Ascending aorta (tissue), 2 donors: ENCODE results near the gene SLC2A1. TPM values are rescaled to one million over a fixed set of nuclear protein-coding genes. Genes with fewer than 3 reads are reported as not detected.
A peak's percentile ranks its signal among the peaks of the same experiment; 100 is the strongest.

ENCODE experiments used
- DNase-seq, 2 donors: peaks; one replicate each; pipeline ENCODE4 v3.0.0-alpha.2; 2019; ENCODE audit warnings: low spot score in 2 of 2
- H3K27ac ChIP-seq, 2 donors: fragments of 200-600 bp; sonication (generic); one replicate each; pipeline ENCODE4 v1.5.1; 2016 to 2017; ENCODE audit warnings: mild to moderate bottlenecking in 1 of 2
- H3K27me3 ChIP-seq: fragments of 200-600 bp; sonication (generic); one replicate; pipeline ENCODE4 v1.5.1; 2017
- H3K36me3 ChIP-seq, 2 donors: fragments of 200-600 bp; sonication (generic); one replicate each; pipeline ENCODE4 v1.5.1; 2016
- H3K4me1 ChIP-seq, 2 donors: fragments of 200-600 bp; sonication (generic); one replicate each; pipeline ENCODE4 v1.5.1; 2016 to 2017; ENCODE audit warnings: mild to moderate bottlenecking in 1 of 2
- H3K4me3 ChIP-seq, 2 donors: fragments of 200-600 bp; sonication (generic); one replicate each; pipeline ENCODE4 v1.5.1; 2016 to 2017; ENCODE audit warnings: mild to moderate bottlenecking in 1 of 2
- H3K9me3 ChIP-seq, 2 donors: fragments of 200-600 bp; sonication (generic); one replicate each; pipeline ENCODE4 v1.5.1; 2016
- intact Hi-C: fragments of 100-400 bp; cut with DNase I; formaldehyde crosslinking; loops from one replicate; pipeline ENCODE4 v1.15.1; 2023
- total RNA-seq: library from RNA; depleted of rRNA; stranded (reverse); fragments of >200 nt; gene quantifications from one replicate; pipeline ENCODE4 v1.1.0, GENCODE V29; 2016
- TF ChIP-seq, protein P1 (sequence below), 3 experiments: fragments of 200-600 bp in 2 of 3; fragments of 450-650 bp in 1 of 3; sonication (generic) in 2 of 3; IDR thresholded peaks; one replicate each; pipeline ENCODE4 v1.5.1; 2016 to 2019; ENCODE audit warnings: antibody characterized with exemption in 3 of 3, mild to moderate bottlenecking in 1 of 3, moderate library complexity in 1 of 3

Gene SLC2A1
- total RNA-seq, 1 donor from 2014 or later: 15.5 TPM

DNA sequence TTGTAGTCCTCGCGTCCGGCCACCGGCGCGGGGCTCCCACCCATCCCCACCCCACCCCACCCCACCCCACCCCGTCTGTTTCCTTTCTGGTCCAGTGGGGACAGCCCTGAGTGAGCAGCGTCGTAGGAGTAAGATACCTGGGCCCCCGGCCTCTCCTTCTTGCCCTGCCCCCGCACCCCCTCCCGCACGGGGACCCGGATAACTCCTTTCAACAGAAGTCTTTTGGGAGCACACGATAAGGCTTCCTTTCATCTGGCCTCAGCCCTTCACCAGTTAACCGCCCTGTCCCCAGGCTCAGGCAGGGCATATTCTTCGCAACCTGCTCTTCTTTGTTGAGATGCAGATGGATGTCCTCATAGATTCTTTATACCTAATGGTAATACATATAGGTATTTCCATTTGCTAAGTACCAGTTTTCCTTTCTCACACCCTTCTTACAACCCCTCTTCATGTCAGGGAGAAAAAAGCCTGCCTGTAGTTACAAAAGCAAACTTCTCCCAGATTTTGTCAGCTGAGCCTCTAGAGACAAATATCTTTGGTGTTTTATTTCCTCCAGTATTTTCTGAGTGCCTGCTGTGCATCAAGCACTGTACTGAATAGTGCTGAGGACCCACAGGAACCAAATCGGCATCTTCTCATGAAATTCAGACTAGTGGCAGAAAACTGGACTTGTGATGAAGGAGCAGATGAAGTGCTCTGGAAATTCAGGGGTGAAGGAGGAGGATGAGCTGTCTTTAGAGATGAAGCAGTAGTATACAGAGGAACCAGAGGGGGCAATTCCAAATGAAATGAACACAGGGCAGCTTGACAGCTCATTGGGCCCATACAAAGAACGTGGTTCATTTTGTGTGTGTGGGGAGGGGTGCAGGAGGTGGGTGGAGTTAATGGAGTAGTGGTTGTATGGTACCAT is 33.6 kb downstream of the SLC2A1 start:
- Histone ChIP-seq H3K27me3 (no peaks in the 10 kb centered on the region), H3K4me1 (peaks cover 3 to 9% of the 10 kb centered on the region in 2 donors), H3K4me3 (peak overlapping the region; percentile 81 to 89), H3K9me3 (no peaks in the 10 kb centered on the region), H3K36me3 (peaks cover 40% of the 10 kb centered on the region in 2 donors), H3K27ac (peak overlapping the region; percentile 97 to 98)
- no peak for DNase-seq
- TF ChIP-seq, protein P1, sequence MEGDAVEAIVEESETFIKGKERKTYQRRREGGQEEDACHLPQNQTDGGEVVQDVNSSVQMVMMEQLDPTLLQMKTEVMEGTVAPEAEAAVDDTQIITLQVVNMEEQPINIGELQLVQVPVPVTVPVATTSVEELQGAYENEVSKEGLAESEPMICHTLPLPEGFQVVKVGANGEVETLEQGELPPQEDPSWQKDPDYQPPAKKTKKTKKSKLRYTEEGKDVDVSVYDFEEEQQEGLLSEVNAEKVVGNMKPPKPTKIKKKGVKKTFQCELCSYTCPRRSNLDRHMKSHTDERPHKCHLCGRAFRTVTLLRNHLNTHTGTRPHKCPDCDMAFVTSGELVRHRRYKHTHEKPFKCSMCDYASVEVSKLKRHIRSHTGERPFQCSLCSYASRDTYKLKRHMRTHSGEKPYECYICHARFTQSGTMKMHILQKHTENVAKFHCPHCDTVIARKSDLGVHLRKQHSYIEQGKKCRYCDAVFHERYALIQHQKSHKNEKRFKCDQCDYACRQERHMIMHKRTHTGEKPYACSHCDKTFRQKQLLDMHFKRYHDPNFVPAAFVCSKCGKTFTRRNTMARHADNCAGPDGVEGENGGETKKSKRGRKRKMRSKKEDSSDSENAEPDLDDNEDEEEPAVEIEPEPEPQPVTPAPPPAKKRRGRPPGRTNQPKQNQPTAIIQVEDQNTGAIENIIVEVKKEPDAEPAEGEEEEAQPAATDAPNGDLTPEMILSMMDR (IDR thresholded peaks at IDR 0.05): no peak
- intact Hi-C loops: loop anchor here (1.0 to 10.0 kb wide), 6 partner anchors 16 to 888 kb away; partner anchors contain the start of genes C1orf50, CFAP57, EBNA1BP2 and FOXJ3

DNA sequence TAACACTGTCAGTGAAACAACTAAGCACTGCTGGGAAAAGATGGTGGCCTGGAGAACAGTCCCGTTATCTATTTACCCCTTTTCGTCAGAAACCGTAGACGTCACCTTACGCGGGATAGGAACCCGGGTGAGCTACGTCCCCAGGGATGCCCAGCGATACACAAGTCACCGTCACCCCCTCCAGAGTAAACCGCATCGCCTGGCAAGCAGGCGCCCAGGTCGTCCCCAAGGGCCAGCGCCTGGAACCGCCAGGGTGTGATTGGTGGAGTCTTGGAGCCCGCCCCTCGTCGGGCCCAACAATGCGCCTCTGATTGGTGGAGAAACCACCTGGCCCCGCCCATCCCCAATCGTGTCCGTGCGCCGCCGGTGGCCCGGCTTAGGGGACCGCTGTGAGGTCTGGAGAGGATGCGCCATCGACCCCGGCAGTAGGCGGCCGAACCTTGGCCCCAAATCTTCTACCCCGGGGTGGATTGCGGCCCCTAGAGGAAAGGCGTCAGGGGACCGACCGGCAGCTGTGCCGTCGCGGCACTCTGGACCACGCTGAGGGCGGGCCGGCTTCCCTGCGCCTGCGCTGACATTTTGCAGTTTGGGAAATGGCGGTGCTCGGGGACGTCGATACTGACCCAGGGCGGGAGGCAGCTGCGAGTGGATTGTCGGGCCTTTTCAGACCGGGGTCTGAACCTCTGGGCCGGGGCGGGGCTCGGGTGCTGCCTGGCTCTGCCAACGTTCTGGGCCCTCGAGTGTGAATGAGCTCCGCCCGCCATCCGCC is 34.4 kb downstream of the SLC2A1 start:
- H3K4me3 ChIP-seq: peak overlapping the region; percentile 81 to 89
- H3K36me3 ChIP-seq: peaks cover 31% of the 10 kb centered on the region in 2 donors
- H3K9me3 ChIP-seq: no peaks in the 10 kb centered on the region
- TF ChIP-seq, protein P1 (IDR thresholded peaks at IDR 0.05): no peak
- H3K27me3 ChIP-seq: no peaks in the 10 kb centered on the region
- intact Hi-C loops: loop anchor here (1.0 to 10.0 kb wide), 6 partner anchors 17 to 887 kb away; partner anchors contain the start of genes C1orf50, CFAP57, EBNA1BP2 and FOXJ3
- peaks cover 3 to 9% of the 10 kb centered on the region in 2 donors for H3K4me1 ChIP-seq
- peak overlapping the region; percentile 97 to 98 for H3K27ac ChIP-seq
- DNase-seq: peak; percentile 85 to 97

DNA sequence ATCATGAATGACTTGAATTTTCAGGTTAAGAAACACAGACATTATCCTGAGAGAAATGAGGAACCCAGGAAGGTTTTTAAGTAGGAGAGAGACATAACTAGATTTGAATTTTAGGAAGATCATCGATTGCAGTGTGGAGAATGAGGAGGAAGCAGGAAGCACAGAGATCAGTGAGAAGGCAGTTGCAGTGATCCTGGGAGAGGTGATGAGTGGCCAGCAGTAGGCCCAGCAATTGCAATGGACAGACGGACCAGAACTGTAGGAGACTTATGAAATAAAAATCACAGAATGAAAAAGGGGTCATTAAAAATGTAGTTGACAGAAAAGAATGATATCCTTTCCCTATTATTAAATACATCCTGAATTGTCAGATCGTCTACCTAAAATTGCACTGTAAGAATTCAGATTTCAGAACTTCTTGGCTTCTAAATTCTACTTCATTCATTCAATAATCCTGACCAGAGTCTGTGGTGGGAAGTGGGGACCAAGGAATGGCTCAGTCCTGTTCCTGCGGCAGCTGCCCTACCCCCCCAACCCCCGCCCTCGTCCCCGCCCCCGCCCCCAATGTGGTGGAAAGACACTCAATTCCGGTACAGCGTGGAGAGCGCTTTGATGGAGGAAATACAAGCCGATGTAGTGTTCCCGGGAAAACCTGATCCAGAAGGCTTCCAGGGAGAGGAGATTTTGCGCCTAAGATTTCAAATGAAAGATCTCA is 35.1 kb downstream of the SLC2A1 start:
- Histone ChIP-seq H3K4me1 (peaks cover 3 to 9% of the 10 kb centered on the region in 2 donors), H3K4me3 (peak overlapping the region; percentile 81 to 89), H3K9me3 (no peaks in the 10 kb centered on the region), H3K27me3 (no peaks in the 10 kb centered on the region), H3K36me3 (peaks cover 24% of the 10 kb centered on the region in 2 donors), H3K27ac (peak overlapping the region; percentile 97 to 98)
- intact Hi-C loops: loop anchor here (1.0 to 10.0 kb wide), 6 partner anchors 18 to 886 kb away; partner anchors contain the start of genes C1orf50, CFAP57, EBNA1BP2 and FOXJ3
- TF ChIP-seq, protein P1 (IDR thresholded peaks at IDR 0.05): no peak
- DNase-seq: peak in 1 of 2 donors; percentile 60

DNA sequence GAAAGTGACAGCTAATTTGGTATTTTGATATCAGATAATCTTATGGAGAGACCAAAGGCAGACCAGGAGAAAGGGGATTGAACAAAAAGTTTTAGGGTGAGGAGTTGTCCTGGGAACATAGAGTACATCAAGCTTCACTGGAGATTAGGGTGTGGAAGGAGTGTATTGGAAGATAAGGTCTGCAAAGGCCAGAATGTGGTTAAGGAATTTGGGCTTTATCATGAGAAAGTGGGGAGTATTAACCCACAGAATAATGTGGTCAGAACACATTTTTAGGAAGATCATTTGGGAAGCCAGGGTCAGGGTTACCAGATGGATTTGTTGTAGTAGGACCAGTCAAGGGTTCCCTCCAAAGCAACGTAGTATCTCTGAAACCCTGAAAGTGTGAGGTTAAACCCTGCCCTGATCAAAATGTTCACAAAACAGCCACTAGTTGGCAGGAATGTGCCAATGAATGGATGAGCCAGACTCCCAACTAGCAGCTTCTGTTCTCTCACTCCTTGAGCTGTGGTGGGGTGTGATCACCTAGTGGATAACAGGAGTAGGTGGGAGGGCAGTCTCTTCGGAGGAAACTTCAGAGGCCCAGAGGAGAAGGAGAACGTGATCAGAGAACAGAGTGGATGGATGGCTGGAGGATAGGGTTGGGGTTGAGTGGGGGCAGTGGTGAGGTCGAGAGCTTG is 35.8 kb downstream of the SLC2A1 start:
- TF ChIP-seq, protein P1 (IDR thresholded peaks at IDR 0.05): peak; percentile 78 to 88 (median 84)
- Histone ChIP-seq H3K9me3 (no peaks in the 10 kb centered on the region), H3K27me3 (no peaks in the 10 kb centered on the region), H3K4me3 (peak overlapping the region in 1 of 2 donors; percentile 81), H3K27ac (peak overlapping the region; percentile 97 to 98), H3K4me1 (peaks cover 3 to 9% of the 10 kb centered on the region in 2 donors), H3K36me3 (peaks cover 17% of the 10 kb centered on the region in 2 donors)
- intact Hi-C loops: loop anchor here (5.0 to 10.0 kb wide), 3 partner anchors 156 to 886 kb away; partner anchors contain the start of genes C1orf50, FOXJ3 and P3H1
- peak in 1 of 2 donors; percentile 74 for DNase-seq
